Measurements from ENCODE around the gene TSPAN9. TPM values are rescaled to one million over a fixed set of nuclear protein-coding genes. Genes with fewer than 3 reads are reported as not detected.

Gene TSPAN9
- total RNA-seq, 1 donor from 2014 or later = 114 TPM

DNA sequence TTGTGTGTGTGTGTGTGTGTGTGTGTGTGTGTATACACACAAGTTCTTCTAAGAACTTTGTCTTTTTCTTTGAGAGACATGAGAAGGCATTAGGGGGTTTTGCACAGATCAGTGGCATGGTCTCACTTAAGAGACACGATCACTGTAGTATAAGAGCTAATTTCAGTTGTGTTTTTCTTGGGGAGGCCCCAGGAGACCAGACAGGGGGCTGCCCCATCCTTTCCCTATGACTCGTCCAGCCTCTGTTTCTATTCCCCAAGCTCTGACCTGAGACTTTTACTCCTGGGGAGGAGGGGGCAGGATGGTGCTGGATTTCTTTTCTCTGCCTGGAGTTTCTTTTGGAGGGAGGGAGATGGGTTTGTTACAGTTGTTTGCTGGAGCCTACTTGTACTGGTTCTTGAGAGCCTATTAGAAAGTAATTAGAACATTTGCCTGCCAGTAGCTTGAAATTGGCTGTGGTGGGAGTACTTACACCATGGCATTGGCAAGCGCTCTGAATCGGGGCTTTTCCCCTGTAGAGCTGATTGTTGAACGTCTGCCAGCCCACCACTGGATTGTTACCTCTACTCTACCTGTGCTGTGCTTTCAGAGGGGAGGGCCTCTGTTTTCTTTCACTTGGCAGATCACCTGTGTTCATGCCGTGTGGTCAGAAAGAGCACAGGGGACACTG lies 109.5 kb downstream of the TSPAN9 start:
- no peak overlapping the region for H3K27ac Mint-ChIP-seq (ENCODE audit: unreplicated experiment)
- H3K9me3 Mint-ChIP-seq (ENCODE audit: unreplicated experiment) = no peaks in the 10 kb centered on the region
- no peak for DNase-seq (ENCODE audit: extremely low spot score, unreplicated experiment)
- H3K4me1 Mint-ChIP-seq (ENCODE audit: unreplicated experiment) = peaks cover 27% of the 10 kb centered on the region
- no peaks in the 10 kb centered on the region for H3K27me3 Mint-ChIP-seq (ENCODE audit: unreplicated experiment)
- peaks cover 5% of the 10 kb centered on the region for H3K36me3 Mint-ChIP-seq (ENCODE audit: unreplicated experiment)
- no peak for TF ChIP-seq CTCF (IDR thresholded peaks at IDR 0.05)
- H3K4me3 Mint-ChIP-seq (ENCODE audit: unreplicated experiment) = no peak overlapping the region

GRCh38 chr12:3187846-3188770 lies 110.9 kb downstream of the TSPAN9 start:
- no peak for TF ChIP-seq CTCF (IDR thresholded peaks at IDR 0.05)
- DNase-seq (ENCODE audit: extremely low spot score, unreplicated experiment) = no peak
- no peaks in the 10 kb centered on the region for H3K9me3 Mint-ChIP-seq (ENCODE audit: unreplicated experiment)
- H3K4me1 Mint-ChIP-seq (ENCODE audit: unreplicated experiment) = peaks cover 27% of the 10 kb centered on the region
- H3K27me3 Mint-ChIP-seq (ENCODE audit: unreplicated experiment) = no peaks in the 10 kb centered on the region
- no peak overlapping the region for H3K4me3 Mint-ChIP-seq (ENCODE audit: unreplicated experiment)
- H3K27ac Mint-ChIP-seq (ENCODE audit: unreplicated experiment) = no peak overlapping the region
- no peaks in the 10 kb centered on the region for H3K36me3 Mint-ChIP-seq (ENCODE audit: unreplicated experiment)

- no peaks in the 10 kb centered on the region for H3K36me3 Mint-ChIP-seq (ENCODE audit: unreplicated experiment)
- no peak for DNase-seq (ENCODE audit: extremely low spot score, unreplicated experiment)
- H3K4me1 Mint-ChIP-seq (ENCODE audit: unreplicated experiment) = peaks cover 27% of the 10 kb centered on the region
- no peaks in the 10 kb centered on the region for H3K27me3 Mint-ChIP-seq (ENCODE audit: unreplicated experiment)
- H3K4me3 Mint-ChIP-seq (ENCODE audit: unreplicated experiment) = no peak overlapping the region
- TF ChIP-seq CTCF (IDR thresholded peaks at IDR 0.05) = no peak
- H3K9me3 Mint-ChIP-seq (ENCODE audit: unreplicated experiment) = no peaks in the 10 kb centered on the region
- H3K27ac Mint-ChIP-seq (ENCODE audit: unreplicated experiment) = no peak overlapping the region
Measured at GRCh38 chr12:3189282-3189681, 112.1 kb downstream of the TSPAN9 start.

DNA sequence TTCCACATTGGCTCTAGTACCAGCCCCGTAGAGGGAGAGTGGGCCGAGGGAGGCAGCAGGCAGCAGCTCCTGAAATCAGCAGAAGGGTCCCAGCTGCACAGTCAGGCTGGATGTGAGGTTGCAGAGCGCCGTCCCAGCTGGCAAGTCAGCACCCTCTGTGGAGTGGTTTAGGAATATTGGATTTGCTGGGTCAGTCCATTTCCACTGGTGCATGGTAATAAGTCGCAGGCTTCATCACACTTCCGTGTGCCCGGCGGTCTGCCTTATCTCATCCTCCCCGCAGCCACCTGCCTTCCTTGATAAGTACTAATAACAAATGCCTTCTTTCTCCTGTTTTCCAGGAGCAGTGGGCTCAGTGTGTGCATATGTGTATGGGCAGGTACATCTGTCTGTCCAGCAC lies 112.9 kb downstream of the TSPAN9 start:
- Mint-ChIP-seq H3K9me3 (ENCODE audit: unreplicated experiment) (no peaks in the 10 kb centered on the region), H3K36me3 (ENCODE audit: unreplicated experiment) (no peaks in the 10 kb centered on the region), H3K4me1 (ENCODE audit: unreplicated experiment) (peaks cover 22% of the 10 kb centered on the region), H3K27ac (ENCODE audit: unreplicated experiment) (no peak overlapping the region), H3K4me3 (ENCODE audit: unreplicated experiment) (no peak overlapping the region), H3K27me3 (ENCODE audit: unreplicated experiment) (no peaks in the 10 kb centered on the region)
- TF ChIP-seq CTCF (IDR thresholded peaks at IDR 0.05) = no peak
- DNase-seq (ENCODE audit: extremely low spot score, unreplicated experiment) = no peak

- H3K36me3 Mint-ChIP-seq (ENCODE audit: unreplicated experiment) = no peaks in the 10 kb centered on the region
- H3K27me3 Mint-ChIP-seq (ENCODE audit: unreplicated experiment) = no peaks in the 10 kb centered on the region
- no peak for TF ChIP-seq CTCF (IDR thresholded peaks at IDR 0.05)
- no peak overlapping the region for H3K4me3 Mint-ChIP-seq (ENCODE audit: unreplicated experiment)
- no peaks in the 10 kb centered on the region for H3K9me3 Mint-ChIP-seq (ENCODE audit: unreplicated experiment)
- H3K27ac Mint-ChIP-seq (ENCODE audit: unreplicated experiment) = no peak overlapping the region
- no peak for DNase-seq (ENCODE audit: extremely low spot score, unreplicated experiment)
- H3K4me1 Mint-ChIP-seq (ENCODE audit: unreplicated experiment) = peaks cover 10% of the 10 kb centered on the region
Measured at GRCh38 chr12:3191450-3191849, 114.3 kb downstream of the TSPAN9 start.
